Smooth muscle cell (in vitro differentiated cells): ENCODE data around the gene KCNIP1. TPM values are rescaled to one million over a fixed set of nuclear protein-coding genes. Genes with fewer than 3 reads are reported as not detected.

Experiments used
- DNase-seq: peaks from one replicate; lab custom pipeline; 2025; ENCODE audit not compliant: unreplicated experiment; lab: John Stamatoyannopoulos, UW
- H2AFZ ChIP-seq: fragments of 200-600 bp; sonication (generic); 2 replicates; pipeline ENCODE4 v1.6.0; 2016; ENCODE audit warnings: antibody characterized with exemption, low read depth, mild to moderate bottlenecking
- H3F3A ChIP-seq: fragments of 200-600 bp; sonication (generic); 2 replicates; pipeline ENCODE4 v1.6.0; 2017; ENCODE audit warnings: antibody characterized with exemption, low read depth
- H3K27ac ChIP-seq: fragments of 200-600 bp; sonication (generic); 2 replicates; pipeline ENCODE4 v1.5.1; 2016; ENCODE audit warnings: low read depth, mild to moderate bottlenecking
- H3K27me3 ChIP-seq: fragments of 200-600 bp; sonication (generic); 2 replicates; pipeline ENCODE4 v1.6.1; 2016; ENCODE audit warnings: low read depth, mild to moderate bottlenecking
- H3K36me3 ChIP-seq: fragments of 200-600 bp; sonication (generic); 2 replicates; pipeline ENCODE4 v1.5.1; 2016; ENCODE audit warnings: low read depth
- H3K4me1 ChIP-seq: fragments of 200-600 bp; sonication (generic); 2 replicates; pipeline ENCODE4 v1.5.1; 2016; ENCODE audit warnings: low read depth
- H3K4me2 ChIP-seq: fragments of 200-600 bp; sonication (generic); 2 replicates; pipeline ENCODE4 v1.6.0; 2016; ENCODE audit warnings: mild to moderate bottlenecking
- H3K4me3 ChIP-seq: fragments of 200-600 bp; sonication (generic); 2 replicates; pipeline ENCODE4 v1.5.1; 2016; ENCODE audit warnings: mild to moderate bottlenecking
- H3K79me2 ChIP-seq: fragments of 200-600 bp; sonication (generic); 2 replicates; pipeline ENCODE4 v1.6.0; 2016; ENCODE audit warnings: low read depth, mild to moderate bottlenecking
- H3K9ac ChIP-seq: fragments of 200-600 bp; sonication (generic); 2 replicates; pipeline ENCODE4 v1.6.0; 2016; ENCODE audit warnings: low read depth
- H3K9me3 ChIP-seq: fragments of 200-600 bp; sonication (generic); replicated peaks from 2 replicates; pipeline ENCODE4 v1.5.1; 2016; ENCODE audit warnings: low read depth
- H4K20me1 ChIP-seq: fragments of 200-600 bp; sonication (generic); 2 replicates; pipeline ENCODE4 v1.6.0; 2016; ENCODE audit warnings: low read depth
- CTCF ChIP-seq: fragments of 200-600 bp; sonication (generic); IDR thresholded peaks from 2 replicates; pipeline ENCODE4 v1.5.1; 2017; ENCODE audit warnings: borderline replicate concordance, mild to moderate bottlenecking, antibody characterized with exemption; ENCODE audit not compliant: insufficient read depth, poor library complexity, severe bottlenecking
- WGBS: methylation state at CpG from one replicate; pipeline ENCODE4 v1.1.7; 2016; ENCODE audit warnings: low lambda C conversion rate; 5-methylcytosine and 5-hydroxymethylcytosine counted together
- polyA plus RNA-seq: library from polyadenylated mRNA; unstranded; fragments of >200 nt; fragmentation: Nextera tagmentation; extraction: Ambion mirVana; gene quantifications from 2 replicates; pipeline ENCODE4 v1.2.1, GENCODE V29; 2016
- total RNA-seq: library from RNA; depleted of rRNA; stranded (reverse); fragments of >200 nt; gene quantifications from 2 replicates; pipeline ENCODE4 v1.2.3, GENCODE V29; 2014

The KCNIP1 gene
- total and polyA plus RNA-seq, 2 experiments from 2014 or later, result 0.50 TPM; not detected in 1

GRCh38 chr5:170749911-170750431, 246.2 kb downstream of the KCNIP1 start:
- no peak for DNase-seq
- Histone ChIP-seq H3F3A (no peaks in the 10 kb centered on the region), H3K4me1 (peaks cover 10% of the 10 kb centered on the region), H3K4me3 (no peak overlapping the region), H3K36me3 (no peaks in the 10 kb centered on the region), H3K27ac (no peak overlapping the region), H3K9me3 (no peaks in the 10 kb centered on the region), H2AFZ (no peak overlapping the region), H3K27me3 (peaks cover 6% of the 10 kb centered on the region), H3K4me2 (no peak overlapping the region), H3K9ac (no peak overlapping the region), H4K20me1 (no peaks in the 10 kb centered on the region), H3K79me2 (no peaks in the 10 kb centered on the region)
- 84% methylated on average over 7 of the region's 7 CpGs for WGBS
- no peak for TF ChIP-seq CTCF

- no peak for TF ChIP-seq CTCF
- Histone ChIP-seq H3K4me3 (no peak overlapping the region), H2AFZ (no peak overlapping the region), H4K20me1 (no peaks in the 10 kb centered on the region), H3K4me2 (no peak overlapping the region), H3K79me2 (no peaks in the 10 kb centered on the region), H3K9ac (no peak overlapping the region), H3K27me3 (no peaks in the 10 kb centered on the region), H3K27ac (no peak overlapping the region), H3F3A (no peaks in the 10 kb centered on the region), H3K36me3 (no peaks in the 10 kb centered on the region), H3K9me3 (no peaks in the 10 kb centered on the region), H3K4me1 (peaks cover 6% of the 10 kb centered on the region)
- WGBS, result 90% methylated on average over 6 of the region's 6 CpGs
- DNase-seq, result no peak
Observed at GRCh38 chr5:170750791-170751190, 247.0 kb downstream of the KCNIP1 start.

GRCh38 chr5:170751631-170752030, 247.8 kb downstream of the KCNIP1 start:
- no peaks in the 10 kb centered on the region for H3K9me3 ChIP-seq
- H3K27ac ChIP-seq, result no peak overlapping the region

More at GRCh38 chr5:170751631-170752030, 247.8 kb downstream of the KCNIP1 start:
- Histone ChIP-seq H4K20me1 (no peaks in the 10 kb centered on the region), H3K4me1 (no peaks in the 10 kb centered on the region), H3K36me3 (no peaks in the 10 kb centered on the region), H3K4me2 (no peak overlapping the region), H2AFZ (no peak overlapping the region), H3K27me3 (no peaks in the 10 kb centered on the region), H3K9ac (no peak overlapping the region), H3F3A (no peaks in the 10 kb centered on the region), H3K4me3 (no peak overlapping the region), H3K79me2 (no peaks in the 10 kb centered on the region)
- no peak for DNase-seq
- no peak for TF ChIP-seq CTCF
- WGBS, result 67% methylated on average over 11 of the region's 11 CpGs
